Measurements from ENCODE around the gene NR6A1. TPM values are rescaled to one million over a fixed set of nuclear protein-coding genes. Genes with fewer than 3 reads are reported as not detected.

Gene NR6A1
- total RNA-seq, 1 experiment from 2014 or later, result 164 TPM

DNA sequence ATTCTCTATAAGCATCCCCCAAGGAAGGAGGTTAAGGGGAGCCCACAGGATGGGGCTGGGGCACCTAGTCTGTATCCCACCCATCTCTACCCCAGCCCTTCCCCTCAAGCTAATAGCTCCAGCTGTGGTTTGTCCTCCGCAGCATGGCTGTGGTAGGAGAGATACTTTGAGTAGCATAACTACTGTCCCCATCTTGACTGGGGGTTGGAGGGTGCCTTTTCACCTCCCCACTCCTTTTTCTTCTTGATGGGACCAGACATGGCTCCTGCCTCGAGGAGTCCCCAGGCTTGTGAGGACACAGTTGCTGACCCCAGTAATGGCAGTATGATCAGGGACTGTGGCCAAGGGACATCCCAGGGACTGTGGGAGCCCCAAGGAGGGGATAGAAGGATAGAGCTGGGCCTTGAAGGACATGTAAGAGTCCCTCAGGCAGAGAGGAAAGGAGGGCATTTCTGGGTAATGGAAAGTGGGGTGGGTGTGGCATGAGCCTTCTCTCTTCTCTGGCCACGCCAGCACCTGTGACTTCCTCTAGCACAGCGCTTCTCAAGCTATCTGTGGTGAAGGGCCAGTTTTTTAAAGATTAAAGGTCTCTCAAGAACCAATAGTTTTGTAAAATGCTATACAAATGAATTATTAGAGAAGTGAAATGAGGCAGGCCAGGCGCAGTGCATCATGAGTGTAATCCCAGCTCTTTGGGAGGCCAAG is 19.8 kb upstream of the NR6A1 start (continued):
- TF ChIP-seq, protein P1, sequence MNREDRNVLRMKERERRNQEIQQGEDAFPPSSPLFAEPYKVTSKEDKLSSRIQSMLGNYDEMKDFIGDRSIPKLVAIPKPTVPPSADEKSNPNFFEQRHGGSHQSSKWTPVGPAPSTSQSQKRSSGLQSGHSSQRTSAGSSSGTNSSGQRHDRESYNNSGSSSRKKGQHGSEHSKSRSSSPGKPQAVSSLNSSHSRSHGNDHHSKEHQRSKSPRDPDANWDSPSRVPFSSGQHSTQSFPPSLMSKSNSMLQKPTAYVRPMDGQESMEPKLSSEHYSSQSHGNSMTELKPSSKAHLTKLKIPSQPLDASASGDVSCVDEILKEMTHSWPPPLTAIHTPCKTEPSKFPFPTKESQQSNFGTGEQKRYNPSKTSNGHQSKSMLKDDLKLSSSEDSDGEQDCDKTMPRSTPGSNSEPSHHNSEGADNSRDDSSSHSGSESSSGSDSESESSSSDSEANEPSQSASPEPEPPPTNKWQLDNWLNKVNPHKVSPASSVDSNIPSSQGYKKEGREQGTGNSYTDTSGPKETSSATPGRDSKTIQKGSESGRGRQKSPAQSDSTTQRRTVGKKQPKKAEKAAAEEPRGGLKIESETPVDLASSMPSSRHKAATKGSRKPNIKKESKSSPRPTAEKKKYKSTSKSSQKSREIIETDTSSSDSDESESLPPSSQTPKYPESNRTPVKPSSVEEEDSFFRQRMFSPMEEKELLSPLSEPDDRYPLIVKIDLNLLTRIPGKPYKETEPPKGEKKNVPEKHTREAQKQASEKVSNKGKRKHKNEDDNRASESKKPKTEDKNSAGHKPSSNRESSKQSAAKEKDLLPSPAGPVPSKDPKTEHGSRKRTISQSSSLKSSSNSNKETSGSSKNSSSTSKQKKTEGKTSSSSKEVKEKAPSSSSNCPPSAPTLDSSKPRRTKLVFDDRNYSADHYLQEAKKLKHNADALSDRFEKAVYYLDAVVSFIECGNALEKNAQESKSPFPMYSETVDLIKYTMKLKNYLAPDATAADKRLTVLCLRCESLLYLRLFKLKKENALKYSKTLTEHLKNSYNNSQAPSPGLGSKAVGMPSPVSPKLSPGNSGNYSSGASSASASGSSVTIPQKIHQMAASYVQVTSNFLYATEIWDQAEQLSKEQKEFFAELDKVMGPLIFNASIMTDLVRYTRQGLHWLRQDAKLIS (CRISPR knock-in tag; IDR thresholded peaks at IDR 0.05; ENCODE audit: borderline replicate concordance), result no peak
- TF ChIP-seq ZBTB21 (CRISPR knock-in tag; IDR thresholded peaks at IDR 0.05; ENCODE audit: borderline replicate concordance) (no peak), RORB (CRISPR knock-in tag; IDR thresholded peaks at IDR 0.05) (no peak), OVOL2 (CRISPR knock-in tag; IDR thresholded peaks at IDR 0.05; ENCODE audit: borderline replicate concordance) (no peak), ZNF232 (CRISPR knock-in tag; IDR thresholded peaks at IDR 0.05) (no peak), SMAD3 (CRISPR knock-in tag; IDR thresholded peaks at IDR 0.05; ENCODE audit: borderline replicate concordance) (no peak), KAT7 (CRISPR knock-in tag; IDR thresholded peaks at IDR 0.05; ENCODE audit: borderline replicate concordance) (no peak)
- TF ChIP-seq, protein P2, sequence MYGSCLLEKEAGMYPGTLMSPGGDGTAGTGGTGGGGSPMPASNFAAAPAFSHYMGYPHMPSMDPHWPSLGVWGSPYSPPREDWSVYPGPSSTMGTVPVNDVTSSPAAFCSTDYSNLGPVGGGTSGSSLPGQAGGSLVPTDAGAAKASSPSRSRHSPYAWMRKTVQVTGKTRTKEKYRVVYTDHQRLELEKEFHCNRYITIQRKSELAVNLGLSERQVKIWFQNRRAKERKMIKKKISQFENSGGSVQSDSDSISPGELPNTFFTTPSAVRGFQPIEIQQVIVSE (CRISPR knock-in tag; IDR thresholded peaks at IDR 0.05; ENCODE audit: borderline replicate concordance), result no peak
- TF ChIP-seq, protein P3, sequence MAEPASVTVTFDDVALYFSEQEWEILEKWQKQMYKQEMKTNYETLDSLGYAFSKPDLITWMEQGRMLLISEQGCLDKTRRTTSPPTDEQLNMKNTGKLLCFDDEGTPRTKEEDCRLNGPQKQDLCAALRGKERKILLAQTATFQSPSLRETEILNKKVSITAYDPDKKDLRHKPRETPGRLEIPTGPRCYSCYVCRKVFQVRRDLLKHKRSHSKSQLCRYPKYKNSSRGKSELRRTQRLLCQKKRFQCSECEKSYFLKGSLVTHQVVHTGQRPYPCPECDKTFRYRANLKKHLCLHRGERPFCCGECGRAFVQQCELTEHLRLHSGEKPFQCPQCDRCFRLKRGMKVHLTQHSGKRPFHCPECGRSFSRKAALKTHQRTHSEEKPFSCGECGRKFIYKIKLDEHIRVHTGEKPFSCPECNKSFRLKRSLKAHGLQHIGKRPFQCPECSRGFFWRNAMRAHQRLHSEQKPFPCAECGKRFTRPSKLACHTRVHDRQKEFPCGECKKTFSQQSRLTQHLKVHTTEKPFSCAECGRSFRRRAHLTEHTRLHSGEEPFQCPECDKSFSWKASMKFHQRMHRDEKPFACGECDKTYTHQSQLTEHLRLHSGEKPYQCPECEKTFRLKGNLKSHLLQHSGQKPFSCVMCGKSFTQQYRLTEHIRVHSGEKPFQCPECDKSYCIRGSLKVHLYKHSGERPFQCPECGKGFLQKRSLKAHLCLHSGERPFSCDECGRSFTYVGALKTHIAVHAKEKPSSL (CRISPR knock-in tag; conservative IDR thresholded peaks at IDR 0.05), result no peak
- TF ChIP-seq, protein P4, sequence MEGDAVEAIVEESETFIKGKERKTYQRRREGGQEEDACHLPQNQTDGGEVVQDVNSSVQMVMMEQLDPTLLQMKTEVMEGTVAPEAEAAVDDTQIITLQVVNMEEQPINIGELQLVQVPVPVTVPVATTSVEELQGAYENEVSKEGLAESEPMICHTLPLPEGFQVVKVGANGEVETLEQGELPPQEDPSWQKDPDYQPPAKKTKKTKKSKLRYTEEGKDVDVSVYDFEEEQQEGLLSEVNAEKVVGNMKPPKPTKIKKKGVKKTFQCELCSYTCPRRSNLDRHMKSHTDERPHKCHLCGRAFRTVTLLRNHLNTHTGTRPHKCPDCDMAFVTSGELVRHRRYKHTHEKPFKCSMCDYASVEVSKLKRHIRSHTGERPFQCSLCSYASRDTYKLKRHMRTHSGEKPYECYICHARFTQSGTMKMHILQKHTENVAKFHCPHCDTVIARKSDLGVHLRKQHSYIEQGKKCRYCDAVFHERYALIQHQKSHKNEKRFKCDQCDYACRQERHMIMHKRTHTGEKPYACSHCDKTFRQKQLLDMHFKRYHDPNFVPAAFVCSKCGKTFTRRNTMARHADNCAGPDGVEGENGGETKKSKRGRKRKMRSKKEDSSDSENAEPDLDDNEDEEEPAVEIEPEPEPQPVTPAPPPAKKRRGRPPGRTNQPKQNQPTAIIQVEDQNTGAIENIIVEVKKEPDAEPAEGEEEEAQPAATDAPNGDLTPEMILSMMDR (IDR thresholded peaks at IDR 0.05), result no peak
- TF ChIP-seq, protein P5, sequence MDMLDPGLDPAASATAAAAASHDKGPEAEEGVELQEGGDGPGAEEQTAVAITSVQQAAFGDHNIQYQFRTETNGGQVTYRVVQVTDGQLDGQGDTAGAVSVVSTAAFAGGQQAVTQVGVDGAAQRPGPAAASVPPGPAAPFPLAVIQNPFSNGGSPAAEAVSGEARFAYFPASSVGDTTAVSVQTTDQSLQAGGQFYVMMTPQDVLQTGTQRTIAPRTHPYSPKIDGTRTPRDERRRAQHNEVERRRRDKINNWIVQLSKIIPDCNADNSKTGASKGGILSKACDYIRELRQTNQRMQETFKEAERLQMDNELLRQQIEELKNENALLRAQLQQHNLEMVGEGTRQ (CRISPR knock-in tag; IDR thresholded peaks at IDR 0.05), result no peak

DNA sequence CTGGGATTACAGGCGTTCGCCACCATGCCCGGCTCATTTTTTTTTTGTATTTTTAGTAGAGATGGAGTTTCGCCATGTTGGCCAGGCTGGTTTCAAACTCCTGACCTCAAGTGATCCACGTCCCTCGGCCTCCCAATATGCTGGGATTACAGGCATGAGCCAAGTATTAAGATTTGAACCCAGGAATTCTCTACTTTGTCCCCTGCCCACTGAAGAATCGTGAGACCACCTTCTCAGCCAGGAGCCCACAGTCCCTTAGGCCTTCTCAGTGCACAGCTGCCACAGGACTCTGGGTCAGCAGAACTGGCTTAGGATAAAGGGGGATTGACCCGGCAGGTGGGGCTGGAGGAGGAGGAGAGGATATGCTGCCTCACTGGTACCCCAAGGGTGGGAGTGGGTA is 19.2 kb upstream of the NR6A1 start:
- Mint-ChIP-seq H3K27me3 (ENCODE audit: low read depth) (no peaks in the 10 kb centered on the region), H3K9me3 (no peaks in the 10 kb centered on the region), H3K27ac (no peak overlapping the region), H3K4me1 (no peaks in the 10 kb centered on the region), H3K4me3 (no peak overlapping the region), H3K36me3 (no peaks in the 10 kb centered on the region)
- no peak for ATAC-seq
- no peak for DNase-seq (ENCODE audit: low spot score)
- CTCF ChIA-PET, result interaction anchor here (1.0 to 4.4 kb wide), 6 partner anchors 13 to 63 kb away, joined by 3 to 19 read pairs (median 6); partner anchors contain the start of genes OLFML2A and WDR38
- POLR2A ChIA-PET, result no interaction called here
- TF ChIP-seq, protein P6, sequence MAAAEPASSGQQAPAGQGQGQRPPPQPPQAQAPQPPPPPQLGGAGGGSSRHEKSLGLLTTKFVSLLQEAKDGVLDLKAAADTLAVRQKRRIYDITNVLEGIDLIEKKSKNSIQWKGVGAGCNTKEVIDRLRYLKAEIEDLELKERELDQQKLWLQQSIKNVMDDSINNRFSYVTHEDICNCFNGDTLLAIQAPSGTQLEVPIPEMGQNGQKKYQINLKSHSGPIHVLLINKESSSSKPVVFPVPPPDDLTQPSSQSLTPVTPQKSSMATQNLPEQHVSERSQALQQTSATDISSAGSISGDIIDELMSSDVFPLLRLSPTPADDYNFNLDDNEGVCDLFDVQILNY (CRISPR knock-in tag; IDR thresholded peaks at IDR 0.05), result no peak
- TF ChIP-seq CREB1 (CRISPR knock-in tag; IDR thresholded peaks at IDR 0.05) (no peak), RORB (CRISPR knock-in tag; IDR thresholded peaks at IDR 0.05) (no peak), ATF1 (CRISPR knock-in tag; IDR thresholded peaks at IDR 0.05) (no peak), FOXJ3 (CRISPR knock-in tag; IDR thresholded peaks at IDR 0.05; ENCODE audit: borderline replicate concordance) (no peak), ZNF121 (CRISPR knock-in tag; IDR thresholded peaks at IDR 0.05) (no peak), KAT7 (CRISPR knock-in tag; IDR thresholded peaks at IDR 0.05; ENCODE audit: borderline replicate concordance) (no peak), RELA (CRISPR knock-in tag; IDR thresholded peaks at IDR 0.05; ENCODE audit: borderline replicate concordance) (no peak), ZNF219 (CRISPR knock-in tag; IDR thresholded peaks at IDR 0.05; ENCODE audit: borderline replicate concordance) (no peak)
- TF ChIP-seq, protein P7, sequence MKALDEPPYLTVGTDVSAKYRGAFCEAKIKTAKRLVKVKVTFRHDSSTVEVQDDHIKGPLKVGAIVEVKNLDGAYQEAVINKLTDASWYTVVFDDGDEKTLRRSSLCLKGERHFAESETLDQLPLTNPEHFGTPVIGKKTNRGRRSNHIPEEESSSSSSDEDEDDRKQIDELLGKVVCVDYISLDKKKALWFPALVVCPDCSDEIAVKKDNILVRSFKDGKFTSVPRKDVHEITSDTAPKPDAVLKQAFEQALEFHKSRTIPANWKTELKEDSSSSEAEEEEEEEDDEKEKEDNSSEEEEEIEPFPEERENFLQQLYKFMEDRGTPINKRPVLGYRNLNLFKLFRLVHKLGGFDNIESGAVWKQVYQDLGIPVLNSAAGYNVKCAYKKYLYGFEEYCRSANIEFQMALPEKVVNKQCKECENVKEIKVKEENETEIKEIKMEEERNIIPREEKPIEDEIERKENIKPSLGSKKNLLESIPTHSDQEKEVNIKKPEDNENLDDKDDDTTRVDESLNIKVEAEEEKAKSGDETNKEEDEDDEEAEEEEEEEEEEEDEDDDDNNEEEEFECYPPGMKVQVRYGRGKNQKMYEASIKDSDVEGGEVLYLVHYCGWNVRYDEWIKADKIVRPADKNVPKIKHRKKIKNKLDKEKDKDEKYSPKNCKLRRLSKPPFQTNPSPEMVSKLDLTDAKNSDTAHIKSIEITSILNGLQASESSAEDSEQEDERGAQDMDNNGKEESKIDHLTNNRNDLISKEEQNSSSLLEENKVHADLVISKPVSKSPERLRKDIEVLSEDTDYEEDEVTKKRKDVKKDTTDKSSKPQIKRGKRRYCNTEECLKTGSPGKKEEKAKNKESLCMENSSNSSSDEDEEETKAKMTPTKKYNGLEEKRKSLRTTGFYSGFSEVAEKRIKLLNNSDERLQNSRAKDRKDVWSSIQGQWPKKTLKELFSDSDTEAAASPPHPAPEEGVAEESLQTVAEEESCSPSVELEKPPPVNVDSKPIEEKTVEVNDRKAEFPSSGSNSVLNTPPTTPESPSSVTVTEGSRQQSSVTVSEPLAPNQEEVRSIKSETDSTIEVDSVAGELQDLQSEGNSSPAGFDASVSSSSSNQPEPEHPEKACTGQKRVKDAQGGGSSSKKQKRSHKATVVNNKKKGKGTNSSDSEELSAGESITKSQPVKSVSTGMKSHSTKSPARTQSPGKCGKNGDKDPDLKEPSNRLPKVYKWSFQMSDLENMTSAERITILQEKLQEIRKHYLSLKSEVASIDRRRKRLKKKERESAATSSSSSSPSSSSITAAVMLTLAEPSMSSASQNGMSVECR (CRISPR knock-in tag; IDR thresholded peaks at IDR 0.05; ENCODE audit: borderline replicate concordance), result no peak
- TF ChIP-seq, protein P8, sequence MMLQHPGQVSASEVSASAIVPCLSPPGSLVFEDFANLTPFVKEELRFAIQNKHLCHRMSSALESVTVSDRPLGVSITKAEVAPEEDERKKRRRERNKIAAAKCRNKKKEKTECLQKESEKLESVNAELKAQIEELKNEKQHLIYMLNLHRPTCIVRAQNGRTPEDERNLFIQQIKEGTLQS (CRISPR knock-in tag; conservative IDR thresholded peaks at IDR 0.05), result no peak

Data from WTC11 (cell line).